WERI-Rb-1 (cell line): Measurements from ENCODE around the gene FIG4.

ENCODE experiments used
- DNase-seq: peaks from one replicate; pipeline ENCODE4 v3.0.0-alpha.2; 2020
- H3K27ac ChIP-seq: fragments of 250-450 bp; sonication (Bioruptor Pico); 2 replicates; pipeline ENCODE4 v1.5.1; 2020; ENCODE audit warnings: mild to moderate bottlenecking, moderate library complexity
- H3K27me3 ChIP-seq: fragments of 250-450 bp; sonication (Bioruptor Pico); 2 replicates; pipeline ENCODE4 v1.5.1; 2021; ENCODE audit warnings: mild to moderate bottlenecking, low read depth, moderate library complexity; ENCODE audit not compliant: insufficient read depth, severe bottlenecking
- H3K36me3 ChIP-seq: fragments of 250-450 bp; sonication (Bioruptor Pico); 2 replicates; pipeline ENCODE4 v1.5.1; 2020; ENCODE audit warnings: mild to moderate bottlenecking, moderate library complexity
- H3K4me3 ChIP-seq: 2 replicates; pipeline ENCODE4 v1.5.1; 2011; ENCODE audit warnings: low read depth, mild to moderate bottlenecking, control low read depth, low read length
- H3K9me3 ChIP-seq: fragments of 250-450 bp; sonication (Bioruptor Pico); 2 replicates; pipeline ENCODE4 v1.5.1; 2021; ENCODE audit warnings: mild to moderate bottlenecking, moderate library complexity; ENCODE audit not compliant: severe bottlenecking
- CTCF ChIP-seq: IDR thresholded peaks from 2 replicates; pipeline ENCODE4 v1.5.1; 2011; ENCODE audit warnings: low read depth, mild to moderate bottlenecking, control low read depth, inconsistent platforms, low read length

FIG4 gene

GRCh38 chr6:109834595-109835437 lies 143.7 kb downstream of the FIG4 start:
- Histone ChIP-seq H3K36me3 (no peaks in the 10 kb centered on the region), H3K4me3 (no peak overlapping the region), H3K27me3 (no peaks in the 10 kb centered on the region), H3K27ac (no peak overlapping the region), H3K9me3 (no peaks in the 10 kb centered on the region)
- TF ChIP-seq CTCF: no peak
- DNase-seq: peak; percentile 72

GRCh38 chr6:109840034-109840433 lies 148.9 kb downstream of the FIG4 start:
- TF ChIP-seq CTCF: no peak
- no peaks in the 10 kb centered on the region for H3K36me3 ChIP-seq
- no peak for DNase-seq
- no peak overlapping the region for H3K27ac ChIP-seq
- H3K9me3 ChIP-seq: no peaks in the 10 kb centered on the region
- H3K27me3 ChIP-seq: no peaks in the 10 kb centered on the region
- H3K4me3 ChIP-seq: no peak overlapping the region

- no peaks in the 10 kb centered on the region for H3K36me3 ChIP-seq
- H3K9me3 ChIP-seq: no peaks in the 10 kb centered on the region
- H3K27me3 ChIP-seq: no peaks in the 10 kb centered on the region
- DNase-seq: no peak
- no peak overlapping the region for H3K27ac ChIP-seq
- no peak overlapping the region for H3K4me3 ChIP-seq
- TF ChIP-seq CTCF: no peak
These were observed 149.7 kb downstream of the FIG4 start for GRCh38 chr6:109840796-109841195.

- no peaks in the 10 kb centered on the region for H3K27me3 ChIP-seq
- H3K27ac ChIP-seq: no peak overlapping the region
- no peak overlapping the region for H3K4me3 ChIP-seq
- no peaks in the 10 kb centered on the region for H3K9me3 ChIP-seq
- no peaks in the 10 kb centered on the region for H3K36me3 ChIP-seq
- DNase-seq: no peak
- no peak for TF ChIP-seq CTCF
These were observed 150.8 kb downstream of the FIG4 start for GRCh38 chr6:109841869-109842268.

GRCh38 chr6:109852713-109853112 lies 161.6 kb downstream of the FIG4 start:
- Histone ChIP-seq H3K4me3 (no peak overlapping the region), H3K27me3 (no peaks in the 10 kb centered on the region), H3K36me3 (no peaks in the 10 kb centered on the region), H3K27ac (no peak overlapping the region), H3K9me3 (no peaks in the 10 kb centered on the region)
- no peak for TF ChIP-seq CTCF
- DNase-seq: no peak

GRCh38 chr6:109853426-109853825 lies 162.3 kb downstream of the FIG4 start:
- Histone ChIP-seq H3K27ac (no peak overlapping the region), H3K4me3 (no peak overlapping the region)
- no peak for TF ChIP-seq CTCF

More at GRCh38 chr6:109853426-109853825, 162.3 kb downstream of the FIG4 start:
- Histone ChIP-seq H3K27me3 (no peaks in the 10 kb centered on the region), H3K9me3 (no peaks in the 10 kb centered on the region), H3K36me3 (no peaks in the 10 kb centered on the region)
- peak; percentile 51 for DNase-seq
